Activated T-helper 1 cell treated with anti-CD3 and anti-CD28 coated beads, Interleukin-12 subunit alpha, Interleukin-12 subunit beta, Interleukin-2, Interleukin-4 antibody, amounts not matched to agents 30 ng/mL and 10 ng/mL and 1 ng/mL, durations not matched to agents 14 hours and 24 hours and 36 hours (primary cell): ENCODE measurements around the gene GUCD1. TPM values are rescaled to one million over a fixed set of nuclear protein-coding genes. Genes with fewer than 3 reads are reported as not detected.
"Not testable (repeated sequence)": the region's sequence is repeated elsewhere in the genome, so short reads cannot be mapped to it uniquely, and the experiment has no call there.

Experiments
- DNase-seq: peaks from one replicate; pipeline ENCODE4 v3.0.0; 2021; ENCODE audit warnings: low spot score
- H3K27ac Mint-ChIP-seq: one replicate; pipeline ENCODE4 v1.8.0; 2021; ENCODE audit warnings: mild to moderate bottlenecking, mixed read lengths
- H3K27me3 Mint-ChIP-seq: one replicate; pipeline ENCODE4 v1.8.0; 2022; ENCODE audit warnings: mild to moderate bottlenecking, moderate library complexity, mixed read lengths; ENCODE audit not compliant: insufficient read depth
- H3K36me3 Mint-ChIP-seq: one replicate; pipeline ENCODE4 v1.8.0; 2021; ENCODE audit warnings: low read depth, mixed read lengths
- H3K4me1 Mint-ChIP-seq: one replicate; pipeline ENCODE4 v1.8.0; 2021; ENCODE audit warnings: low read depth, mixed read lengths
- H3K4me3 Mint-ChIP-seq: one replicate; pipeline ENCODE4 v1.8.0; 2021; ENCODE audit warnings: mild to moderate bottlenecking, moderate library complexity, mixed read lengths
- H3K9me3 Mint-ChIP-seq: one replicate; pipeline ENCODE4 v1.8.0; 2021; ENCODE audit warnings: mixed read lengths
- intact Hi-C: fragments of 100-400 bp; cut with micrococcal nuclease; formaldehyde crosslinking; loops from one replicate; pipeline ENCODE4 v1.15.1; 2024
- total RNA-seq: library from RNA; stranded (reverse); gene quantifications from 2 replicates; pipeline ENCODE4 v1.2.3, GENCODE V29; 2022

Gene GUCD1
- total RNA-seq, 1 donor from 2014 or later = 123 TPM

DNA sequence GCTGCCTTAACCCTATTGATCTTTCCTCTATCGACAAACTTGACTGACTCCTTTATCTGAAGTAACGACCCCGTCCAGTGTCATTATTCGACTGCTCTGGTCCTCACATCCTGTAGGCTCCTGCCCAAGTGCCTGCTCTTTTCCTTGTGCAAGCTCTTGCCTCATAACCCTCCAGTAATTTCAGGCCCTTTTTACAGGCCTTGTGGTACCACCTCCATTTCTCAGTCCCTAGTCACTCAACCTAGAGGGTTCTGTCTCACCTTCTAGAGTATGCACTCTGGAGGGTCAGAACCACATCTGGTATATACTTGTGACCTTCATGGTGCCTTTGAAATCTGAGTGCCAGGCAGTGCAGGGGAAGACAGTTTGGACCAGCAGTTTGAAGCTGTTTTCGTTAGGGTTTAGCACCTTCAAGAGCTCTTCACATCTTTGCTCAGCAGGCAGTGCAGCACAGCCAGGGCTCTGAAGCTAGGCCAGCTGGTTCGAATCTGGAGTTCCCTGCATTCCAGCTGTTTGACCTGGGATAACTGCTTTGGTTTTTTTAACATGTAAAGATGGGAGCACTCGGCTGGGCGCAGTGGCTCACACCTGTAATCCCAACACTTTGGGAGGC, 12.1 kb upstream of the GUCD1 start:
- intact Hi-C loops = no loop called here
- Mint-ChIP-seq H3K27me3 (no peaks in the 10 kb centered on the region), H3K4me1 (peaks cover 20% of the 10 kb centered on the region), H3K9me3 (no peaks in the 10 kb centered on the region), H3K4me3 (no peak overlapping the region), H3K36me3 (peaks cover 38% of the 10 kb centered on the region), H3K27ac (no peak overlapping the region)
- DNase-seq = no peak

DNA sequence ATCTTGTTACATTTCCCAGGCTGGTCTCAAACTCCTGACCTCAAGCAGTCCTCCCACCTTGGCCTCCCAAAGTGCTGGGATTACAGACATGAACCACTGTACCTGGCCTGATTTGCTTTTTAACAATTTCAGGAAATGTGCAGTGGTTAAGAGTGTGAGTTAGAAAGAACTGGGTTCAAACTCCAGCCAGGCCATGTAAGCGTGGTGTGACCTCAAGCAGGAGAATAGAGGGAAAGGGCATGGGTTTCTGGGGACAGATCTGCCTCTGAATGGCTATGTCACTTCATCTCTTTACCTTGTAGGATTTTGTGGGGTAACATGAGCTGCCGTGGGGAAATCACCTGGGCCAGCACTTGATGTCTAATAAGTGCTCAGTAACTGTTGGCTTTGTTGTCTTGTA, 10.1 kb upstream of the GUCD1 start:
- peaks cover 26% of the 10 kb centered on the region for H3K4me1 Mint-ChIP-seq
- DNase-seq = no peak
- H3K9me3 Mint-ChIP-seq = no peaks in the 10 kb centered on the region
- intact Hi-C loops = no loop called here
- H3K27me3 Mint-ChIP-seq = no peaks in the 10 kb centered on the region
- H3K4me3 Mint-ChIP-seq = no peak overlapping the region
- H3K36me3 Mint-ChIP-seq = peaks cover 32% of the 10 kb centered on the region
- H3K27ac Mint-ChIP-seq = no peak overlapping the region

DNA sequence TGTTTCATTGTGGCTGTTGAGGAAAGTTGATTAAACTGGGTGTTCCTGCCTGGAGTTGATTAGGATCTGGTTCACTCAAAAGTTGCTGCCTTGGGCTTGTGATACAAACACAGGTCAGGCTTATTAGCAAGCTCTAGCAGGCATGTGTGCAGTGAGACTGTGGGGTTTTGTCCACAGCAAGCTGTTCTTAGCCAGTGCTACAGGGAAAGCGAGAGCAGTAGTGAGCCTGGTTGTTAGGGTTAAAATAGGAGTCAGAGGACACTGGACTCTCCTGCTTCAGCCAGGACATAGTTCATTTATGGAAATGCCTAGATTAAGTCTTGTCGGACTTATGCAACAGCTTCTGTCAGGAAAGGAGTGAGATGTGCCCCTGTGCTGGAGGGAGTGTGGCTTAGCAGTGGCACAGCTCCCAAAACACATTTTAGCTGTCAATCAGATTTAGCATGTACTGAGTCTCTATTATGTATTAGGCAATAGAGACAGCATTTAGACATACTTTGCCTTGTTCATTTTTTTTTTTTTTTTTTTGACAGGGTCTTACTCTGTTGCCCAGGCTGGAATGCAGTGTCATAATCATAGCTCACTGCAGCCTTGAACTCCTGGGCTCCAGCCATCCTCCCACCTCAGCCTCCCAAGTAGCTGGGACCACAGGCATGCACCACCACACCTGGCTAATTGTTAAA, 9.6 kb upstream of the GUCD1 start:
- no peak overlapping the region for H3K4me3 Mint-ChIP-seq
- DNase-seq = no peak
- no peaks in the 10 kb centered on the region for H3K27me3 Mint-ChIP-seq
- H3K4me1 Mint-ChIP-seq = peaks cover 28% of the 10 kb centered on the region
- H3K9me3 Mint-ChIP-seq = no peaks in the 10 kb centered on the region
- H3K27ac Mint-ChIP-seq = no peak overlapping the region
- intact Hi-C loops = no loop called here
- peaks cover 27% of the 10 kb centered on the region for H3K36me3 Mint-ChIP-seq

DNA sequence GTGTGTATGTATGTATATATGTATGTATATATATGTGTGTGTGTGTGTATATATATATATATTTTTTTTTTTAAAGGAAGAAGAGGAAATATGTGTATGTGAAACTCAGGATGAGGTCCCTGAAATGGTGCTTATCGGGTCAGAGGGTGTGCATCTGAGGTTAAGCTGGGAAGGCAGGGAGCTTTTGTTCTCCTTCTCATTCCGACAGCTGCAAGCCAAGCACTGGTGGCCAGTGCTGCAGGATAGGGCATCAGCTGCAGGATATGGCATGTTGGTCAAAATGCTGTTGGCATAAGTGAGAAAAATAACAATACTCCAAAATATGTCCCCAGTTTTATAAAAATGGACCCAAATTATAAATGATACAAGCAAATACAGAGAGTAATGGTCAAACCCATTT, 8.3 kb upstream of the GUCD1 start:
- Mint-ChIP-seq H3K4me3 (no peak overlapping the region), H3K27ac (no peak overlapping the region), H3K27me3 (no peaks in the 10 kb centered on the region), H3K9me3 (no peaks in the 10 kb centered on the region), H3K4me1 (peaks cover 36% of the 10 kb centered on the region), H3K36me3 (peaks cover 29% of the 10 kb centered on the region)
- intact Hi-C loops = no loop called here
- DNase-seq = no peak

DNA sequence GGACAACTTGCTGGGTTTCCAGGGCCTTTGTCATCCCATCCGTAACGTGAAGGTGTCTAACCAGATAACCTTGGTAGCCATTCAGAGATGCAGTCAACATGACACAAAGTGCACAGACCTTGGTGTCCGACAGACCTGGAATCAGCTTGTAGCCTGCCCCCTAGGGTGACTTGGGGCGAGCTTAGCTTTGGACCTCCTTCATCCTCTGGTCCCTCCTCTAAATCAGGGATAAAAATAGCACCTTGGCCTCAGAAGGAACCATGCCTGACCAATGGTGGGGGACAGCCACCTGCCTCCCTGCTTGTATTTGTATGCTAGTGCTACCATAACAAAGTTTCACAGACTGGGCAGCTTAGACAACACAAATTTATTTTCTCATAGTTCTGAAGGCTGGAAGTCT, 4.5 kb upstream of the GUCD1 start:
- Mint-ChIP-seq H3K9me3 (no peaks in the 10 kb centered on the region), H3K4me3 (no peak overlapping the region), H3K27ac (no peak overlapping the region), H3K4me1 (peaks cover 54% of the 10 kb centered on the region), H3K36me3 (peaks cover 35% of the 10 kb centered on the region), H3K27me3 (no peaks in the 10 kb centered on the region)
- intact Hi-C loops = loop anchor here (5.0 to 10.0 kb wide), 2 partner anchors 195 to 503 kb away; no protein-coding TSS in a partner anchor
- no peak for DNase-seq

DNA sequence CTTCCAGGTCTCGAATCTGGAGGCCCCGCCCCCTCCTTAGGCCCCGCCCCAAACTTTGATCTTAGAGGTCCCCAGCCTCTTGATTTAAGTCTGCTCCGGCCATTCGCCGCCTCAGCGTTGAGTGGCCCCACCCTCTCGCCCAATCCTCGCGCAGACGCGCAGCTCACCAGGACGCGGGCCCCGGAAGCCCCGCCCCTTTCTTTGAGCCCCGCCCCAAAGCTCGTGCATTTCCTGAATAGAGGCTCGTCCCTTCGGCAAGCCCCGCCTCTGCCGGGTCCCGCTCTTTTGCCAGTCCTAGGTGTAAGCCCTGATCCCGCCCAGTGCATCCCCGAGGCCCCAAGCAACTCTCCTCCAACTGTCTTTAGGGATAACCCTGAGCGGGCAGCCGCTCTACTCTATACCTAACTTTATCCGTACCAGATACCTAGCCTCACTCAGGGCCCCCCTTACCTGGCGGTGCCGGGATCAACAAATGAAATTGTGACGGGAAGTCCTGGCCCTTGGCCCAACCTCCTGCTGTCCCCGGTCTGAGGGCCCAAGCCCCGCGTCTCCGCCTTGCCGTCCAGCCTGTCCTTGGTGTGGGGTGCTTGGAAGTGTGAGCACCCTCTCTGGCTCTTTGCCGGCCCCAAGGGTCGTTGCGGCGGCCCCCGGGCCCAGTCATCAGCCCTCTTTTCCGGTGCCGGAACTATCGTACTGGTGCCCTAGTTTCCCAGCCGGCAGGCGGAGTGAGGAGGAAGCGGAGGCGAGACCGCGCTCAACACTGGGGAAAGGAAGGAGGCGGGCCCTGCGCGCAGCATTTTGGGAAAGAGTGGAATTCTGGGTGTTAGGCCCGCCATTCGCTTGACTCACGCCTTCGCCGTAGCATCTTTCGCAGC, 464 bp upstream of the GUCD1 start, which contains the start of gene SNRPD3:
Gene SNRPD3 (plus strand): TSS at position 835 of the 875 bp plus-strand sequence. CDS start 1,676 bp downstream, outside the sequence.
- H3K36me3 Mint-ChIP-seq = peaks cover 38% of the 10 kb centered on the region
- H3K9me3 Mint-ChIP-seq = no peaks in the 10 kb centered on the region
- DNase-seq = peak; percentile 97
- peak within 1 kb of the TSS; percentile 98 for H3K4me3 Mint-ChIP-seq
- H3K4me1 Mint-ChIP-seq = peaks cover 64% of the 10 kb centered on the region
- intact Hi-C loops = loop anchor here (1.0 to 10.0 kb wide), 10 partner anchors 30 to 839 kb away; partner anchors contain the start of genes DERL3 and MIF
- H3K27me3 Mint-ChIP-seq = no peaks in the 10 kb centered on the region
- peak within 1 kb of the TSS; percentile 97 for H3K27ac Mint-ChIP-seq

DNA sequence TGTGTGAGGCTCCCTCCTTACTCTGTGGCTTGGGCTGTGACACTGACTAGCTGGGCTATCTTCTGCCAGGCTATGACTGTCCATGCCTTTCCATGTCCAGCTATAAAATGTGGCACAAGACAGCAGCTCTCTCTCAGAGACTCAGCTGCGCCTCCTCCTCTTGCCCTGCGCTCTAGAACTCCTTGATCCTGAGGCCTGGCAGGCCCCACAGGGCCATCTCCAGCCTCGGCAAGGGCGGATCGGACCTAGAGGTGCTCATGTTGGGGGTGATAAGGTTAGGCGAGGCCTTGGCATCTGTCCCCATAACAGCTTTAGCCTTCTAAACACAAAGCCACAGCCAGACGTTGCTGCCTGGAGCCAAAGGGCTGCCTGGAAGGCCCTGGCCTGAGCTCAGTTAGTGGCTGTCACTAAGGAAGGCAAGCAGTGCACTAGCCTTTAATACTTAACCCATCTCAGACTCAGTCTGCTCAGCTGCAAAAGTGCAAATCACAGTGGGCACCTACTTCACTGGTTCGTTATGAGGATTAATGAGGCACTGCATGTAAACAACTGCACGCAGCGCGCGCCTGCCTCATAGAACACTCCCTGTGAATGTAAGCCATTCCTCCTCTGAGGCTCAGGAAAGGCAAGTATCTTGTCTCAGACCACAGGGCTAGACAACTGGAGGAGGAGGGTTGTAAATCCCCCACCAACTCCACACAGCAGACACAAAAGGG, 1.2 kb downstream of the GUCD1 start:
- H3K4me1 Mint-ChIP-seq = peaks cover 53% of the 10 kb centered on the region
- peaks cover 39% of the 10 kb centered on the region for H3K36me3 Mint-ChIP-seq
- H3K4me3 Mint-ChIP-seq = peak overlapping the region; percentile 98
- no peaks in the 10 kb centered on the region for H3K27me3 Mint-ChIP-seq
- intact Hi-C loops = loop anchor here (2.0 to 10.0 kb wide), 5 partner anchors 53 to 837 kb away; partner anchors contain the start of gene MIF
- H3K27ac Mint-ChIP-seq = peak overlapping the region; percentile 93
- no peak for DNase-seq
- H3K9me3 Mint-ChIP-seq = no peaks in the 10 kb centered on the region

DNA sequence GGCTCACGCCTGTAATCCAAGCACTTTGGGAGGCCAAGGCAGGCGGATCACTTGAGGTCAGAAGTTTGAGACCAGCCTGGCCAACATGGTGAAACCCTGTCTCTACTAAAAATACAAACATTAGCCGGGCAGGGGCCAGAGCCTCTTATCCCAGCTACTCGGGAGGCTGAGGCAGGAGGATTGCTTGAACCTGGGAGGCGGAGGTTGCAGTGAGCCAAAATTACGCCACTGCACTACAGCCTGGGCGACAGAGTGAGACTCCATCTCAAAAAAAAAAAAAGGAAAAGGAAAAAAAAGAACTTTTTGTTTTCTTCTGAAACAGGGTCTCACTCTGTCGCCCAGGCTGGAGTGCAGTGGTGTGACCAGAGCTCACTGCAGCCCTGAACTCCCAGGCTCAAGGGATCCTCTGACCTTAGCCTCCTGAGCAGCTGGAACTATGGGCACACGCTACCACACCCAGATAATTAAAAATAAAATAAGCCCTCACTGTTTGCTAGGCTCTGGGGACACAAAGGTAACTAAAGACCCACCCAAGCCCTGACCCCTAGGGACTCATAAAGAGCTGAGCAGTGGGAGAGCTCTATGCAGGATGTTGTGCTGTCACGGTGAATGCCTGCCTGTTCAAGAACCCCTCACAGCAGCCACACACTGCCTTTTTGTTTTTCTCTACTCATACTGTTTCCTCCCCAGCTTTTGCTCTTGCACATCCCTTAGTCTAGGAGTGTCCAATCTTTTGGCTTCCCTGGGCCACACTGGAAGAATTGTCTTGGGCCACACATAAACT, 2.2 kb downstream of the GUCD1 start:
- Mint-ChIP-seq H3K4me1 (peaks cover 42% of the 10 kb centered on the region), H3K36me3 (peaks cover 28% of the 10 kb centered on the region), H3K27ac (peak overlapping the region; percentile 12), H3K4me3 (peak overlapping the region; percentile 98)
- intact Hi-C loops = loop anchor here (10.0 kb wide), 1 partner anchor 202 kb away; no protein-coding TSS in a partner anchor
- DNase-seq, H3K9me3 Mint-ChIP-seq, H3K27me3 Mint-ChIP-seq: not testable (repeated sequence)

DNA sequence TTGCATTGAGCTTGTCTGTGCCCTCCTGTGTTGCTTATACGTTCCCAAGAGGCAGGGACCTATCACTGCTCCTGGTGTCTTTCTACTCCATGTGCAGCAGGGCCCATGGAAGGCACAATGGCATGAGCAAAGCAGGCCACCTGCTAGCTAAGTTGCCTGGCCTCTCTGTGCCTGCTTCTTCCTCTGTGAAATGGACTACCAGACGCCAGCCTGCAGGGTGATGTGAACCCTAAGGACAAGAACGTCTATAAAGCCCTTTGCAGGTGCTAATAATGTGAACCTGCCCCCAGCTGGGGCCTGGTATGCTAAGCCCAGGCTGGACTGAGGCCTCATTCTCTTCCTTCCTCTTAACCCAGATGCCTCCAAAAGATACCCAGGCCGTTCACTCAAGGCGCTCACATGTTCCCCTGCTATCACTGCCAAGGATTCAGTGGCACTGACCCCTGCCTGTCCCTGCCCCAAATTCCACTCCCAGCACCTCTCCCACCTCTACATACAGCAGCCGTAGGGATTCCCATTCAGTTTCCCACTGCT, 4.0 kb downstream of the GUCD1 start:
- Mint-ChIP-seq H3K9me3 (no peaks in the 10 kb centered on the region), H3K4me1 (peaks cover 29% of the 10 kb centered on the region), H3K4me3 (no peak overlapping the region), H3K27ac (peak overlapping the region; percentile 22), H3K27me3 (no peaks in the 10 kb centered on the region), H3K36me3 (peaks cover 32% of the 10 kb centered on the region)
- intact Hi-C loops = loop anchor here (10.0 kb wide), 1 partner anchor 204 kb away; no protein-coding TSS in a partner anchor
- DNase-seq = no peak

DNA sequence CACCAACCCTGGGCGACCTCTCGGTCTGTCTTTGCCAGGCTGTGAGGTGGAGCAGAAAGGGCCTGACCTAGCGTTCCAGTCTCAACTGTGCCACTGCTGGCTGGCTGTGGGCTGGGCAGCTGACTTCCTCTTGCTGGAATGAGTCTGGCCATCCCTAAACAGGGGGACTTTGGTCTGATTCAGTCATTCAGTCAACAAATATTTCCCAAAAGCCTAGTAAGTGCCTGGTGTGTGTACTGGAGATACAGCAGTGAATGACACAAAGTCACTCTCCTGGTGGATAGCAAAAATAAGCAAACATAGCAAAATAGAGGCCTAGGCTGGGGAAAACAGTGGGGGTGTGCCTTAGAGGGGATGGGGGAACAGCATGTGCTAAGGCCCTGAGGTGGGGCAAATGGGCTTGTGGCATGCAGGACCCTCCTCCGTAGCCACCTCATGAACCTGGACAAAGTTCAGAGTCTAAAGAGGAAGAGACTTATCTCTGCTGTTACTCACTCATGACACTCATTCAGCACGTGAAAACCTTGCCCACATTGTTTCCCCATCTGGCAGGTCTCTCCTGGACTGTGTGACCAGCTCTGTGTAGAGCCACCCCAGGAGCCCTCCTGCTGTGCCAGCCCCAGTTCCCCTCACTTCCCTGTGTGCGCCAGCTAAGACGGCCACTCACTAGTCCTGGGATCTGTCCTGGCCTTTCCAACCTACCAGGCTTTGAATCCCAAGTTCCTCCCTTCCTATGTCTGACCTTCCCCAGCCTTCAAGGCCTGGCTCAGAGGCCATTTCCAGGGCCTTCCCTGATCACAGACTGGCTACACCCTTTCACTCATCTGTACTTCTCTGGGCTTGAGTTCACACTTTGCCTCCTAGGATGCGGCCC, 4.7 kb downstream of the GUCD1 start:
- H3K4me1 Mint-ChIP-seq = peaks cover 29% of the 10 kb centered on the region
- DNase-seq = no peak
- H3K9me3 Mint-ChIP-seq = no peaks in the 10 kb centered on the region
- H3K36me3 Mint-ChIP-seq = peaks cover 30% of the 10 kb centered on the region
- no peak overlapping the region for H3K4me3 Mint-ChIP-seq
- H3K27me3 Mint-ChIP-seq = no peaks in the 10 kb centered on the region
- H3K27ac Mint-ChIP-seq = peak overlapping the region; percentile 23
- intact Hi-C loops = loop anchor here (10.0 kb wide), 1 partner anchor 205 kb away; no protein-coding TSS in a partner anchor

DNA sequence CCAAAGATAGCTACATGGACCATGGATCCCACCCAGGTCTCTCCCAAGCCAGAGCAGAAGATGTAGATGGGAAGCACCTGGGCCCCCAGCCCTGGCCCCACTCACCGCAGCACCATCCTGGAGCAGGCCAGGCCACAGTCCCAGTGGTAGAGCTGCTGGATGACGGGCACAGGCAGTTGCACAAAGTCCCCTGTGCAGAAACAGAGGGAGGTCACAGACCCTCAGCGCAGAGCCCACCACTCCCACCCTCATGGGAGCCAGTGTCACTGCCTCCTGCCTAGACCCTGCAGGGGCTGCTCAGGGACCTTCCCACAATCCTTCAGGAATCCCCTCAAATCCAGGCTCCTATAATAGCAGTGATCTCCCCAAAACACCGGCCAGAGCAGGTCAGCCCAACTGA, 6.1 kb downstream of the GUCD1 start:
- DNase-seq = no peak
- H3K27me3 Mint-ChIP-seq = no peaks in the 10 kb centered on the region
- H3K27ac Mint-ChIP-seq = no peak overlapping the region
- peaks cover 31% of the 10 kb centered on the region for H3K36me3 Mint-ChIP-seq
- peaks cover 22% of the 10 kb centered on the region for H3K4me1 Mint-ChIP-seq
- no peak overlapping the region for H3K4me3 Mint-ChIP-seq
- H3K9me3 Mint-ChIP-seq = no peaks in the 10 kb centered on the region
- intact Hi-C loops = no loop called here
